OCI-LY7 (cell line): ENCODE results near the gene JAML.

Experiments used
- CTCF ChIP-seq: fragments of 200-600 bp; sonication (generic); conservative IDR thresholded peaks from 2 replicates; pipeline ENCODE4 v1.5.1; 2014; ENCODE audit warnings: mild to moderate bottlenecking, antibody characterized with exemption, low read length, moderate library complexity, mixed read lengths
- EZH2phosphoT487 ChIP-seq: fragments of 200-600 bp; sonication (generic); IDR thresholded peaks from 2 replicates; pipeline ENCODE4 v1.6.1; 2018; ENCODE audit warnings: low read depth, borderline replicate concordance, mild to moderate bottlenecking, mixed run types, antibody characterized with exemption, low read length, moderate library complexity, mixed read lengths

GRCh38 chr11:118168751-118169150 lies 56.1 kb downstream of the JAML start:
- no peak for TF ChIP-seq CTCF
- TF ChIP-seq EZH2phosphoT487: no peak
